Activated CD8-positive, alpha-beta T cell treated with anti-CD3 and anti-CD28 coated beads, Interleukin-2, amount 10 ng/mL, durations not matched to agents 7 days and 5 days (primary cell): ENCODE measurements around the gene NRXN3. TPM values are rescaled to one million over a fixed set of nuclear protein-coding genes. Genes with fewer than 3 reads are reported as not detected.

ENCODE experiments used
- ATAC-seq: fragments of 150-1000 bp; cut with Tn5 transposase; one replicate; pipeline ENCODE4 v1.10.0; 2021; ENCODE audit warnings: moderate library complexity
- CTCF ChIA-PET: fragments of 350-600 bp; sonication (Branson Sonifier 250); formaldehyde crosslinking; loops from one replicate; lab custom pipeline; 2021; ENCODE audit warnings: antibody characterized with exemption; lab: Charles Lee
- POLR2A ChIA-PET: fragments of 350-600 bp; sonication (Branson Sonifier 250); formaldehyde crosslinking; loops from one replicate; lab custom pipeline; 2021; ENCODE audit warnings: antibody characterized with exemption; lab: Charles Lee
- DNase-seq: peaks from one replicate; pipeline ENCODE4 v3.0.0-alpha.2; 2020
- H3K27ac Mint-ChIP-seq: one replicate; pipeline ENCODE4 v1.8.0; 2021; ENCODE audit warnings: mild to moderate bottlenecking, mixed read lengths
- H3K27me3 Mint-ChIP-seq: one replicate; pipeline ENCODE4 v1.8.0; 2021; ENCODE audit warnings: low read depth, mixed read lengths
- H3K36me3 Mint-ChIP-seq: one replicate; pipeline ENCODE4 v1.8.0; 2021; ENCODE audit warnings: low read depth, mixed read lengths
- H3K4me1 Mint-ChIP-seq: one replicate; pipeline ENCODE4 v1.8.0; 2021; ENCODE audit warnings: low read depth, mixed read lengths
- H3K4me3 Mint-ChIP-seq: one replicate; pipeline ENCODE4 v1.8.0; 2021; ENCODE audit warnings: mild to moderate bottlenecking, mixed read lengths
- H3K9me3 Mint-ChIP-seq: one replicate; pipeline ENCODE4 v1.8.0; 2022; ENCODE audit warnings: mixed read lengths; ENCODE audit not compliant: insufficient read depth
- total RNA-seq, 2 experiments: library from RNA; stranded (reverse); gene quantifications; one replicate each; pipeline ENCODE4 v1.2.3, GENCODE V29; 2021

Gene NRXN3
- total RNA-seq, 2 experiments from 2014 or later: not detected

- H3K27me3 Mint-ChIP-seq: no peaks in the 10 kb centered on the region
- no peak for DNase-seq
- POLR2A ChIA-PET: no interaction called here
Measured at GRCh38 chr14:78222746-78223145, 52.6 kb downstream of the NRXN3 start.

GRCh38 chr14:78227248-78228077, 57.3 kb downstream of the NRXN3 start:
- no peaks in the 10 kb centered on the region for H3K4me1 Mint-ChIP-seq
- no peaks in the 10 kb centered on the region for H3K27me3 Mint-ChIP-seq
- ATAC-seq: no peak
- H3K27ac Mint-ChIP-seq: no peak overlapping the region
- H3K36me3 Mint-ChIP-seq: no peaks in the 10 kb centered on the region
- H3K9me3 Mint-ChIP-seq: no peaks in the 10 kb centered on the region
- H3K4me3 Mint-ChIP-seq: no peak overlapping the region
- POLR2A ChIA-PET: no interaction called here
- no peak for DNase-seq
- CTCF ChIA-PET: no interaction called here

More at GRCh38 chr14:78222746-78223145, 52.6 kb downstream of the NRXN3 start:
- Mint-ChIP-seq H3K9me3 (no peaks in the 10 kb centered on the region), H3K4me3 (no peak overlapping the region), H3K27ac (no peak overlapping the region), H3K4me1 (no peaks in the 10 kb centered on the region), H3K36me3 (no peaks in the 10 kb centered on the region)
- no peak for ATAC-seq
- CTCF ChIA-PET: no interaction called here

- Mint-ChIP-seq H3K4me3 (no peak overlapping the region), H3K36me3 (no peaks in the 10 kb centered on the region), H3K4me1 (no peaks in the 10 kb centered on the region), H3K27me3 (no peaks in the 10 kb centered on the region), H3K27ac (no peak overlapping the region), H3K9me3 (no peaks in the 10 kb centered on the region)
- ATAC-seq (no peak), DNase-seq (no peak)
- ChIA-PET CTCF (no interaction called here), POLR2A (no interaction called here)
Measured at GRCh38 chr14:78228702-78229327, 58.6 kb downstream of the NRXN3 start.

GRCh38 chr14:78232231-78233000, 62.2 kb downstream of the NRXN3 start:
- DNase-seq (no peak), ATAC-seq (no peak)
- no peak overlapping the region for H3K27ac Mint-ChIP-seq
- ChIA-PET POLR2A (no interaction called here), CTCF (interaction anchor here (0.6 kb wide), 1 partner anchor 210 kb away, joined by 3 read pairs; no protein-coding TSS in a partner anchor)
- no peak overlapping the region for H3K4me3 Mint-ChIP-seq
- H3K27me3 Mint-ChIP-seq: no peaks in the 10 kb centered on the region
- no peaks in the 10 kb centered on the region for H3K36me3 Mint-ChIP-seq
- no peaks in the 10 kb centered on the region for H3K4me1 Mint-ChIP-seq
- H3K9me3 Mint-ChIP-seq: no peaks in the 10 kb centered on the region

- H3K27me3 Mint-ChIP-seq: peaks cover 2% of the 10 kb centered on the region
- no peak overlapping the region for H3K27ac Mint-ChIP-seq
- H3K36me3 Mint-ChIP-seq: no peaks in the 10 kb centered on the region
- DNase-seq (no peak), ATAC-seq (no peak)
- POLR2A ChIA-PET: no interaction called here
- no peaks in the 10 kb centered on the region for H3K4me1 Mint-ChIP-seq
- H3K4me3 Mint-ChIP-seq: no peak overlapping the region
- no peaks in the 10 kb centered on the region for H3K9me3 Mint-ChIP-seq
- CTCF ChIA-PET: no interaction called here
Measured at GRCh38 chr14:78238141-78238540, 68.0 kb downstream of the NRXN3 start.

GRCh38 chr14:78240567-78240966, 70.4 kb downstream of the NRXN3 start:
- H3K4me1 Mint-ChIP-seq: no peaks in the 10 kb centered on the region
- ATAC-seq (no peak), DNase-seq (no peak)
- H3K9me3 Mint-ChIP-seq: no peaks in the 10 kb centered on the region
- no peak overlapping the region for H3K4me3 Mint-ChIP-seq
- H3K27me3 Mint-ChIP-seq: peaks cover 2% of the 10 kb centered on the region
- ChIA-PET POLR2A (no interaction called here), CTCF (no interaction called here)
- H3K27ac Mint-ChIP-seq: no peak overlapping the region
- H3K36me3 Mint-ChIP-seq: no peaks in the 10 kb centered on the region

- POLR2A ChIA-PET: no interaction called here
- no peak for ATAC-seq
- H3K36me3 Mint-ChIP-seq: no peaks in the 10 kb centered on the region
- H3K9me3 Mint-ChIP-seq: no peaks in the 10 kb centered on the region
- CTCF ChIA-PET: no interaction called here
- no peak for DNase-seq
- H3K4me1 Mint-ChIP-seq: no peaks in the 10 kb centered on the region
- H3K4me3 Mint-ChIP-seq: no peak overlapping the region
- no peak overlapping the region for H3K27ac Mint-ChIP-seq
- H3K27me3 Mint-ChIP-seq: peaks cover 2% of the 10 kb centered on the region
Measured at GRCh38 chr14:78242086-78242485, 71.9 kb downstream of the NRXN3 start.

- ATAC-seq (no peak), DNase-seq (no peak)
- Mint-ChIP-seq H3K4me1 (no peaks in the 10 kb centered on the region), H3K27me3 (peaks cover 2% of the 10 kb centered on the region), H3K9me3 (no peaks in the 10 kb centered on the region), H3K36me3 (no peaks in the 10 kb centered on the region), H3K27ac (no peak overlapping the region), H3K4me3 (no peak overlapping the region)
- ChIA-PET CTCF (no interaction called here), POLR2A (no interaction called here)
Measured at GRCh38 chr14:78243187-78243586, 73.0 kb downstream of the NRXN3 start.

- H3K36me3 Mint-ChIP-seq: no peaks in the 10 kb centered on the region
- DNase-seq: no peak
- H3K4me1 Mint-ChIP-seq: no peaks in the 10 kb centered on the region
- no peaks in the 10 kb centered on the region for H3K9me3 Mint-ChIP-seq
- no peak for ATAC-seq
- no peak overlapping the region for H3K4me3 Mint-ChIP-seq
- H3K27ac Mint-ChIP-seq: no peak overlapping the region
- peaks cover 2% of the 10 kb centered on the region for H3K27me3 Mint-ChIP-seq
- ChIA-PET CTCF (no interaction called here), POLR2A (no interaction called here)
Measured at GRCh38 chr14:78245238-78245637, 75.1 kb downstream of the NRXN3 start.

- no peak overlapping the region for H3K4me3 Mint-ChIP-seq
- no peaks in the 10 kb centered on the region for H3K9me3 Mint-ChIP-seq
- ATAC-seq (no peak), DNase-seq (no peak)
- ChIA-PET POLR2A (no interaction called here), CTCF (no interaction called here)
- no peak overlapping the region for H3K27ac Mint-ChIP-seq
- no peaks in the 10 kb centered on the region for H3K4me1 Mint-ChIP-seq
- H3K27me3 Mint-ChIP-seq: no peaks in the 10 kb centered on the region
- H3K36me3 Mint-ChIP-seq: no peaks in the 10 kb centered on the region
Measured at GRCh38 chr14:78248501-78249090, 78.4 kb downstream of the NRXN3 start.

- Mint-ChIP-seq H3K9me3 (no peaks in the 10 kb centered on the region), H3K27me3 (no peaks in the 10 kb centered on the region), H3K36me3 (no peaks in the 10 kb centered on the region), H3K4me1 (peaks cover 7% of the 10 kb centered on the region), H3K4me3 (no peak overlapping the region), H3K27ac (no peak overlapping the region)
- POLR2A ChIA-PET: no interaction called here
- ATAC-seq: no peak
- no peak for DNase-seq
- CTCF ChIA-PET: no interaction called here
Measured at GRCh38 chr14:78251308-78251707, 81.1 kb downstream of the NRXN3 start.

- ChIA-PET POLR2A (no interaction called here), CTCF (no interaction called here)
- no peaks in the 10 kb centered on the region for H3K27me3 Mint-ChIP-seq
- H3K4me3 Mint-ChIP-seq: no peak overlapping the region
- peaks cover 7% of the 10 kb centered on the region for H3K4me1 Mint-ChIP-seq
- no peaks in the 10 kb centered on the region for H3K9me3 Mint-ChIP-seq
- ATAC-seq (no peak), DNase-seq (no peak)
- H3K27ac Mint-ChIP-seq: no peak overlapping the region
- no peaks in the 10 kb centered on the region for H3K36me3 Mint-ChIP-seq
Measured at GRCh38 chr14:78253986-78254385, 83.8 kb downstream of the NRXN3 start.
